NCI-H82 (cell line): Measurements from ENCODE around the gene ARIH1.
"Not testable (repeated sequence)": the region's sequence is repeated elsewhere in the genome, so short reads cannot be mapped to it uniquely, and the experiment has no call there.

ENCODE experiments used
- DNase-seq: peaks from one replicate; lab custom pipeline; 2025; lab: John Stamatoyannopoulos, UW

The ARIH1 gene

GRCh38 chr15:72608084-72608483 lies 134.0 kb downstream of the ARIH1 start:
- DNase-seq, result not testable (repeated sequence)

DNA sequence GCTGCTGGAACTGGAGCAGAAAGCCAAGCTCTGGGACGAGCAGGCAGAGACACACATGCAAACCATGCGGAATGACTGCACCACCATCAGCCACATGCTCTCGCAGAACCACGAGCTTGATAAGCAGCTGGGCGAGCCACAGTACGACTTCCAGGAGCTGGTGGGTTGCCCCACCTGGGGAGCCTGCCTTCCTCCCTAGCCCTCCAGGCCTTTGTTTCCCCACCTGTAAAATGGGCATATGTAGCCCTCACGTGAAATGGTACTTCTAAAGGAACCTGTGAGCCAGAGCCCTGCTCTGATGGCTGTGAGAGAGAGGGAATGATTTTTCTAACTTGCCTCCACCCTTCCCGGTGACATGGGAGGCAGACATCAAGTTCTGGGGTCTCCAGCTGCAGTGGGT lies 135.7 kb downstream of the ARIH1 start:
- no peak for DNase-seq

DNA sequence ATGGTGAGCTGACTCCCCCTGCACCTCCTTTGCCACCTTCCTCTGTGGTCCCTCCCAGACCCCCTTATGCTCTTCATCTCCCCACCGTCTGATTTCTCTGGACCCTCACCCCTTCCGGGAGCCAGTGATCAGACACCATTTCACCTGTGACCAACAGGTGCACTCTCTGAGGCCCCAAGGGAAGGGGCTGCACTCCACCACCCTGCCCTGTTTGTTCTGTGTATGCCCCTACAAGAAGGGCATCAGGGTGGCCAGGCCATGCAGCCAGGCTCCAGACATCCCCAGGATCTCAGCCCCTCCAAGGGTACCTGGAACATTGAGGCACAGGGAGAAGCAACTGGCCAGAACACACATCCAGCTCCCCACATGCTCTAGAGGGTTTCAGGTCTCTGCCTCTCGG lies 138.2 kb downstream of the ARIH1 start:
- DNase-seq, result not testable (repeated sequence)

DNA sequence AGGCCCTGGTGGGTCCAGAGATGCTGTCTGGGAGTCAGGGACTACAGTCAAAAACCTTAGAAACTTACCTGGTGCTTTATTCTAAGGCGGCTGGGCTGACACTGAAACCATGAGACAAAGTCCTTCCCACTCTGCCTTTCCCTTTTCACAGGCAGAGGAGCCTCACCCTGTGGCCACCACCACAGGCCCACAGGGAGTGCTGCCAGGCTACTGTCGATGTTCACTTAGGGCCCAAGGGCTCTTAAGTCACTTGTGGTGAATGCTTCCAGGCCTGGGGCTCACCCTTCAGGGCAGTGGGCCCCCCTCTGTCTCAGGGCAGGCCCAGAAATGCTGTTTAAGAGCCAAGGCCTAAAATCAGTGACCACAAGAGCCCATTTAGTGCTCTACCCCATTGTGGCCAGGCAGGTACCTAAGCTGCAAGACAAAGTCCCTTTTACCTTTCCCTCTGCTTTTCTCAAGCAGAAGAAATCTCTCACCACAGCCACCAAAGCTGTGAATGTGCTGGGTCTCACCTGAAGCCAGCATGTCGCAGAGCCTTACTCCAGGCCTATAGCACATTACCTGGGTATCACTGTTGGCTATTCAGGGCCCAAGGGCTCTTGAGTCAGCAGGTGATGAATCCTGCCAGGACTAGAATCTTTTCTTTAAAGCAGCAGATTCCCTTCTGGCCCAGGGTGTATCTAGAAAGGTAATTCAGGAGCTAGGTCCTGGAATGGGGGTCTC lies 140.8 kb downstream of the ARIH1 start:
- no peak for DNase-seq

- DNase-seq, result not testable (repeated sequence)
Observed at GRCh38 chr15:72615533-72616233, 141.6 kb downstream of the ARIH1 start.

- DNase-seq, result no peak
Observed at GRCh38 chr15:72616491-72617210, 142.5 kb downstream of the ARIH1 start.

DNA sequence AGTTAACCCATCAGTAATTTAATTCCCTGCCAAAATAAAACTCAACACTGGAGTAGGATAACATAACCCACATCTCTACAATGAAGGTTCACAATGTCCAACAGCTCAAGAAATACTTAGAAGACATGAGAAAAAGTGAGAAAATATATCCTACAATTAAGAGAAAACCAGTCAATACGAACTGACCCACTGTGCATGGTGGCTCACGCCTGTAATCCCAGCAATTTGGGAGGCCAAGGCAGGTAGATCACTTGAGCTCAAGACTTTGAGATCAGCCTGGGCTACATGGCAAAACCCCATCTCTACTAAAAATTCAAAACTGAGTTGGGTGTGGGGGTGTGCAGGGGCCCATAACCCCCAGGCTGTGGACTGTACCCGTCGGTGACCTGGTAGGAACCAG lies 149.7 kb downstream of the ARIH1 start:
- not testable (repeated sequence) for DNase-seq

DNA sequence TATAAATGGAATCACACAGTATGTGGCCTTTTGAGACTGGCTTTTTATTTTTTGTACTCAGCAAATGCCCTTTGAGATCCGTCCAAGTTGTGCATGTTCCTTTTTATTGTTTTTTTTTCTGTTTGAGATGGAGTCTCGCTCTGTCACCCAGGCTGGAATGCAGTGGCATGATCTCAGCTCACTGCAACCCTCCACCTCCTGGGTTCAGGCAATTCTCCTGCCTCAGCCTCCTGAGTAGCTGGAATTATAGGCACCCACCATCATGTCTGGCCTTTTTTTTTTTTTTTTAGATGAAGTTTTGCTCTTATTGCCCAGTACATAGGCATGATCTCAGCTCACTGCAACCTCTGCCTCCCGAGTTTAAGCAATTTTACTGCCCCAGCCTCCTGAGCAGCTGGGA lies 152.0 kb downstream of the ARIH1 start:
- not testable (repeated sequence) for DNase-seq

- peak; percentile 9 for DNase-seq
Observed at GRCh38 chr15:72628249-72629067, 154.3 kb downstream of the ARIH1 start.

GRCh38 chr15:72629068-72629570 lies 155.0 kb downstream of the ARIH1 start:
- not testable (repeated sequence) for DNase-seq

DNA sequence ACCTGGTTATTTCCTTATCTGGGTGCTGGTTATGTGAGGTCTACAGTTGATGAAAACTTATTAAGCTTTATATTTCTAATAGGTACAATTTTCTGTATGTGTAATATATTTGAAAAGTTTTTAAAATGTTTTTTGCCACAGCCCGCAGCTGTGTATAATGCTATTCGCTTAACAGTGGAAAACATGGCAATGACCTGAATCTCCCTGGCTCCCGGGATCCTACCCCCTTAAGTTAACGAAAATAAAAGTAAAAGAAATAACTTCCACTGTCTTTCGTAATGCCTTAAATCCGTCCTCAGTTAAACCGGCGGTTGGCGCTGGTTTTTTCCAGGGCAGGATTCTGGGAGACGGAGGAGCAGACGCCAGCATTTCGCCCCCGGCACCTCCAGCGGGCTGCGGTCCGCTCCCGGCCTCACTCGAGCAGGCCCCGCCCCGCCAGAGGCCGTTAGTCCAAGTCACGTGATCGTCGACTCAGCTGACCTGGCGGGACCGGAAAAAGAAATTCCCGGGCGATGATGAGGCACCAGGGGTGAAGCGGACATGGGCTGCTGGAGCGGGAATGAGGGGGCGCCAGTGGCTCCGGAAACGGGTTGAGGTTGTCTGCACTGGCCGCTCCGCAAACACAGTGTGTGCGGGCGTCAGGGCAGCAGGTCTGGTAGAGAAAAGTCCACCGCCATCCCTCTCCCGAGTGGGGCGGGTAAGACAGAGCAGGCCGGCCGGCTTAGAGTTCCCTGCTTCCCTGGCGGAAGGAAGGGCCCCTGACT lies 162.6 kb downstream of the ARIH1 start:
- not testable (repeated sequence) for DNase-seq

- not testable (repeated sequence) for DNase-seq
Observed at GRCh38 chr15:72639759-72640483, 165.8 kb downstream of the ARIH1 start.

- not testable (repeated sequence) for DNase-seq
Observed at GRCh38 chr15:72642271-72642670, 168.1 kb downstream of the ARIH1 start.

- DNase-seq, result not testable (repeated sequence)
Observed at GRCh38 chr15:72648631-72649253, 174.6 kb downstream of the ARIH1 start.
